ENCODE results near the gene TMEM128.
"Not testable (repeated sequence)": the region's sequence is repeated elsewhere in the genome, so short reads cannot be mapped to it uniquely, and the experiment has no call there.

The TMEM128 gene

DNA sequence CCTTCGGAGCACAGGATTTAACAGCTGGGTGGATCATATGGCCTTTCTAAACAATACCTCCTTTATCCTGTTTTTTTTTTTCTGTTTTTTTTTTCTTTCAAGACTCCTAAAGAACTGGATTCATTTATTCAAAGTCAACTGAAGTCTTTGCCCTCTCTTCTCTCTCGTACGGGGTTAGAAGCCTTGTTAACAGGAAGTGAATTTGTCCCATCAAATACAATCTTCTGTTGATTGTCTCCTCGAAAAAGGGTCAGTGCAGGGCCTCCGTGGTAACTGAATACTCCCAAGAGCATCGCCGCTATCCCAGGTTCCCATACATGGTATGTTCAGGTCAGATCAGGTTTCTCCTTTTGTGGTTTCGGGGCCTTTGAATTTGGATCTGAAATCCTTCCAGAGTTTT, 1.8 kb upstream of the TMEM128 start:
- in situ Hi-C loops (cut with HindIII; ENCODE audit: low pct_ligation_motif_present, low sequenced_read_pairs), result no loop called here
- H3K27me3 ChIP-seq (replicated peaks), result no peaks in the 10 kb centered on the region
- TF ChIP-seq CTCF (IDR thresholded peaks at IDR 0.05; ENCODE audit: low read depth, low read length, missing control alignments), result no peak
- H3K4me3 ChIP-seq (ENCODE audit: low read depth, low read length), result no peak overlapping the region
- DNase-seq, result no peak
- H3K27ac ChIP-seq, result no peak overlapping the region
- peaks cover 2% of the 10 kb centered on the region for H3K36me3 ChIP-seq (replicated peaks)

- H3K27me3 ChIP-seq (replicated peaks); in situ Hi-C loops (cut with HindIII; ENCODE audit: low pct_ligation_motif_present, low sequenced_read_pairs); H3K27ac ChIP-seq; H3K4me3 ChIP-seq (ENCODE audit: low read depth, low read length); DNase-seq; H3K36me3 ChIP-seq (replicated peaks): not testable (repeated sequence)
These were observed 1.3 kb upstream of the TMEM128 start for GRCh38 chr4:4249342-4249741.

DNA sequence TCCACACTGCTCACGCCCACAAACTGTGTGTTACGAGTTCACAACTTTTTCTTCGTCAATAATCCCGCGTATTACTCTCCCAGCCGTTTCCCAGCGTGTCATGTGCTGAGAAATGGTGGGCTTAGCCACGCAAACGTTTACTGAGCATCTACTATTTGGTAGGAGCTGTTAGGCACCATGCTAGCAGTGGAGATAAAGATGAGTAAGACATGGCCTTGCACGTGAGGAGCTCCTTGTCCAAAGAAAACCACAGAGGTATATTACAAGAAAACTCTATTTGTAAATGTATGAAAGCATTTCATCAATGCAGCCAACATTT, 821 bp upstream of the TMEM128 start:
- no peaks in the 10 kb centered on the region for H3K27me3 ChIP-seq (replicated peaks)
- DNase-seq, result no peak
- no peak for TF ChIP-seq CTCF (IDR thresholded peaks at IDR 0.05; ENCODE audit: low read depth, low read length, missing control alignments)

DNA sequence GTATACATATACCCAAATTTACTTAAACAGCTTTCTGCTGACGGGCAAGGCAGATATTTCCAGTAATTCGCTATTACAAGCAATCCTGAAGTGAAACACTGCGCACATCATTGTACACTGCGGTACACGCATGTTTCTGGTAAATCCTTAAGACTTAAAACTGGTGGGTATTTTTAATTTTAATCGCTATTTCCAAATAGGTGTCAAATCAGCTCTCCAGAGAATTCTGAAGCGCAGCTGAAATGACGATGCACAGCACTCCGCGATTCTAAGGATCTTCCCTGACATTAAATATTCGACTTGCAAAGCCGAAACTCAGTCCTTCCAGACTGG, 361 bp downstream of the TMEM128 start:
- no peak for DNase-seq
- Histone ChIP-seq H3K27me3 (replicated peaks) (no peaks in the 10 kb centered on the region), H3K27ac (peak overlapping the region; percentile 97), H3K4me3 (ENCODE audit: low read depth, low read length) (peak overlapping the region; percentile 84), H3K36me3 (replicated peaks) (peaks cover 6% of the 10 kb centered on the region)
- TF ChIP-seq CTCF (IDR thresholded peaks at IDR 0.05; ENCODE audit: low read depth, low read length, missing control alignments), result no peak
- in situ Hi-C loops (cut with HindIII; ENCODE audit: low pct_ligation_motif_present, low sequenced_read_pairs), result no loop called here

More for the DNA sequence above, 821 bp upstream of the TMEM128 start:
- peak overlapping the region; percentile 97 for H3K27ac ChIP-seq
- H3K36me3 ChIP-seq (replicated peaks), result peaks cover 6% of the 10 kb centered on the region
- in situ Hi-C loops (cut with HindIII; ENCODE audit: low pct_ligation_motif_present, low sequenced_read_pairs), result no loop called here
- peak overlapping the region; percentile 84 for H3K4me3 ChIP-seq (ENCODE audit: low read depth, low read length)

DNA sequence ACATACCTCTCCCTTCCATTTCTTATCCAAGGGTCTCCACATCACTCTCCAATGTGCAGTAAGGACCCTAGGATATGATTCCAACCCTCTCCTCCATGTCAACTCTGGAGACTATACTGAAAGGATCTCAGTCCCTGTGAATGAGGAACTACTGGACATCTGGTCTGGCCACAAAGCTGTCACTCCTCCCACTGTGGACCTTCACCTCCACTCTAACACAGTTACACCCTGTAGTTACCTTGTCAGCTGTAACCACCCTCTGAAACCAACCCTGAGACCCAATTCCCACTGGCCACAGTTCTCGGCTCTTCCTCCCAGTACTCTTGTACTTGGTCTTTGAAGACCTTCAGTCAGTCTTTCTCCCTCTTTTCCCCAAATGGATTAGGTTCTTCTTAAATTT, 2.9 kb downstream of the TMEM128 start:
- DNase-seq, result no peak
- in situ Hi-C loops (cut with HindIII; ENCODE audit: low pct_ligation_motif_present, low sequenced_read_pairs), result no loop called here
- H3K36me3 ChIP-seq (replicated peaks), result peaks cover 12% of the 10 kb centered on the region
- H3K4me3 ChIP-seq (ENCODE audit: low read depth, low read length), result no peak overlapping the region
- no peak for TF ChIP-seq CTCF (IDR thresholded peaks at IDR 0.05; ENCODE audit: low read depth, low read length, missing control alignments)
- H3K27me3 ChIP-seq (replicated peaks), result no peaks in the 10 kb centered on the region
- no peak overlapping the region for H3K27ac ChIP-seq

- in situ Hi-C loops (cut with HindIII; ENCODE audit: low pct_ligation_motif_present, low sequenced_read_pairs); H3K27ac ChIP-seq; H3K27me3 ChIP-seq (replicated peaks); DNase-seq; H3K4me3 ChIP-seq (ENCODE audit: low read depth, low read length): not testable (repeated sequence)
- H3K36me3 ChIP-seq (replicated peaks), result peaks cover 11% of the 10 kb centered on the region
These were observed 8.5 kb downstream of the TMEM128 start for GRCh38 chr4:4239551-4239950.

DNA sequence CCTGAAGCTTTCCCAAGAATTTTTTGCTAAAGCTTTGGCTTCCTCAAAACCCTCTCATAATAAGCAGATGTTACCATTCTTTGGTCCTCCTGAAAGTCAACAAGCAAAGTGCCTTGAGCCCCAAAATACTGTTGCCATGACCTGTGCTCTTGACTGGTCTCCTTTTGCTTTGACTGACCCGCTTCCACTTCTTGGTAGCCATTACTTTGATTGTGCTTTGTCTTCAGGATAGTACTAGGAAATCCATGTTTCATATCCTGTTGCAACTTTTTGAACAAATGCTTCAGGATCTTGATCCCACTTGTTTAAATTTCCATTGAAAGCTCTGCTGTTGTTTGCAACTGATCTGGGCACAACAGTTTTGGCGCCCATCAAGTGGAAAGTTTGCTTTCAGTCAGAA, 14.4 kb downstream of the TMEM128 start:
- Histone ChIP-seq H3K27ac (no peak overlapping the region), H3K4me3 (ENCODE audit: low read depth, low read length) (no peak overlapping the region), H3K27me3 (replicated peaks) (peaks cover 4% of the 10 kb centered on the region), H3K36me3 (replicated peaks) (no peaks in the 10 kb centered on the region)
- DNase-seq, result no peak
- no peak for TF ChIP-seq CTCF (IDR thresholded peaks at IDR 0.05; ENCODE audit: low read depth, low read length, missing control alignments)
- in situ Hi-C loops (cut with HindIII; ENCODE audit: low pct_ligation_motif_present, low sequenced_read_pairs), result no loop called here

All from brain microvascular endothelial cell (primary cell).